Measurements from ENCODE around the gene NRXN3. TPM values are rescaled to one million over a fixed set of nuclear protein-coding genes. Genes with fewer than 3 reads are reported as not detected.

The NRXN3 gene
- total and polyA plus RNA-seq, 2 experiments from 2014 or later: 1.0 to 1.8 TPM

GRCh38 chr14:79451601-79452000 lies 1281.4 kb downstream of the NRXN3 start (continued):
- TF ChIP-seq, protein P1, sequence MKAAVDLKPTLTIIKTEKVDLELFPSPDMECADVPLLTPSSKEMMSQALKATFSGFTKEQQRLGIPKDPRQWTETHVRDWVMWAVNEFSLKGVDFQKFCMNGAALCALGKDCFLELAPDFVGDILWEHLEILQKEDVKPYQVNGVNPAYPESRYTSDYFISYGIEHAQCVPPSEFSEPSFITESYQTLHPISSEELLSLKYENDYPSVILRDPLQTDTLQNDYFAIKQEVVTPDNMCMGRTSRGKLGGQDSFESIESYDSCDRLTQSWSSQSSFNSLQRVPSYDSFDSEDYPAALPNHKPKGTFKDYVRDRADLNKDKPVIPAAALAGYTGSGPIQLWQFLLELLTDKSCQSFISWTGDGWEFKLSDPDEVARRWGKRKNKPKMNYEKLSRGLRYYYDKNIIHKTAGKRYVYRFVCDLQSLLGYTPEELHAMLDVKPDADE (IDR thresholded peaks at IDR 0.05): no peak
- TF ChIP-seq EZH2phosphoT487 (IDR thresholded peaks at IDR 0.05; ENCODE audit: unreplicated experiment) (no peak), POLR2AphosphoS5 (IDR thresholded peaks at IDR 0.05; ENCODE audit: low read depth) (no peak), JUNB (IDR thresholded peaks at IDR 0.05; ENCODE audit: unreplicated experiment) (no peak), NANOG (IDR thresholded peaks at IDR 0.05; ENCODE audit: borderline replicate concordance) (no peak), ZNF114 (CRISPR knock-in tag; IDR thresholded peaks at IDR 0.05) (no peak)
- TF ChIP-seq, protein P2, sequence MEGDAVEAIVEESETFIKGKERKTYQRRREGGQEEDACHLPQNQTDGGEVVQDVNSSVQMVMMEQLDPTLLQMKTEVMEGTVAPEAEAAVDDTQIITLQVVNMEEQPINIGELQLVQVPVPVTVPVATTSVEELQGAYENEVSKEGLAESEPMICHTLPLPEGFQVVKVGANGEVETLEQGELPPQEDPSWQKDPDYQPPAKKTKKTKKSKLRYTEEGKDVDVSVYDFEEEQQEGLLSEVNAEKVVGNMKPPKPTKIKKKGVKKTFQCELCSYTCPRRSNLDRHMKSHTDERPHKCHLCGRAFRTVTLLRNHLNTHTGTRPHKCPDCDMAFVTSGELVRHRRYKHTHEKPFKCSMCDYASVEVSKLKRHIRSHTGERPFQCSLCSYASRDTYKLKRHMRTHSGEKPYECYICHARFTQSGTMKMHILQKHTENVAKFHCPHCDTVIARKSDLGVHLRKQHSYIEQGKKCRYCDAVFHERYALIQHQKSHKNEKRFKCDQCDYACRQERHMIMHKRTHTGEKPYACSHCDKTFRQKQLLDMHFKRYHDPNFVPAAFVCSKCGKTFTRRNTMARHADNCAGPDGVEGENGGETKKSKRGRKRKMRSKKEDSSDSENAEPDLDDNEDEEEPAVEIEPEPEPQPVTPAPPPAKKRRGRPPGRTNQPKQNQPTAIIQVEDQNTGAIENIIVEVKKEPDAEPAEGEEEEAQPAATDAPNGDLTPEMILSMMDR (conservative IDR thresholded peaks at IDR 0.05; ENCODE audit: low read depth in 2 of 2): no peak

GRCh38 chr14:79453276-79453675 lies 1283.1 kb downstream of the NRXN3 start:
- no peaks in the 10 kb centered on the region for H3F3A ChIP-seq (replicated peaks; ENCODE audit: low read depth)
- no peaks in the 10 kb centered on the region for H3K4me1 ChIP-seq (ENCODE audit: insufficient read depth)
- no peaks in the 10 kb centered on the region for H3K27me3 ChIP-seq (ENCODE audit: insufficient read depth)
- no peaks in the 10 kb centered on the region for H3K9me2 ChIP-seq (ENCODE audit: insufficient read depth)
- no peak for ATAC-seq
- Mint-ChIP-seq H3K27me3 (ENCODE audit: insufficient read depth, low read depth, poor library complexity) (no peaks in the 10 kb centered on the region), H3K9me3 (no peaks in the 10 kb centered on the region), H3K36me3 (ENCODE audit: low read depth) (no peaks in the 10 kb centered on the region), H3K27ac (no peak overlapping the region), H3K4me3 (no peak overlapping the region), H3K4me1 (no peaks in the 10 kb centered on the region)
- no peak overlapping the region for H3K4me3 ChIP-seq
- no peak for DNase-seq (ENCODE audit: low spot score)
- H3K27ac ChIP-seq (ENCODE audit: low read depth): no peak overlapping the region
- no peak overlapping the region for H2AFZ ChIP-seq
- H4K20me1 ChIP-seq (replicated peaks; ENCODE audit: insufficient read depth): no peaks in the 10 kb centered on the region
- H3K36me3 ChIP-seq (ENCODE audit: insufficient read depth): no peaks in the 10 kb centered on the region
- TF ChIP-seq REST (IDR thresholded peaks at IDR 0.05; ENCODE audit: unreplicated experiment) (no peak), ZNF331 (CRISPR knock-in tag; IDR thresholded peaks at IDR 0.05; ENCODE audit: low read depth) (no peak)
- TF ChIP-seq, protein P1 (IDR thresholded peaks at IDR 0.05): no peak
- no peaks in the 10 kb centered on the region for H3K79me2 ChIP-seq (replicated peaks; ENCODE audit: insufficient read depth)
- no peak overlapping the region for H3K4me2 ChIP-seq

Measured in GM23338 (cell line).